OCI-LY7 (cell line): ENCODE results near the gene ELMO2.

Source experiments
- CTCF ChIP-seq: fragments of 200-600 bp; sonication (generic); conservative IDR thresholded peaks from 2 replicates; pipeline ENCODE4 v1.5.1; 2014; ENCODE audit warnings: mild to moderate bottlenecking, antibody characterized with exemption, low read length, moderate library complexity, mixed read lengths
- EZH2phosphoT487 ChIP-seq: fragments of 200-600 bp; sonication (generic); IDR thresholded peaks from 2 replicates; pipeline ENCODE4 v1.6.1; 2018; ENCODE audit warnings: low read depth, borderline replicate concordance, mild to moderate bottlenecking, mixed run types, antibody characterized with exemption, low read length, moderate library complexity, mixed read lengths

- TF ChIP-seq CTCF = no peak
- no peak for TF ChIP-seq EZH2phosphoT487
Measured at GRCh38 chr20:46351357-46352058, 54.9 kb downstream of the ELMO2 start.
